Gastrocnemius medialis (tissue), 4 donors: Measurements from ENCODE around the gene NXT1. TPM values are rescaled to one million over a fixed set of nuclear protein-coding genes. Genes with fewer than 3 reads are reported as not detected.

Source experiments
- ATAC-seq, 2 donors: fragments of 150-250 bp; one replicate each; pipeline ENCODE4 v1.9.1; 2016
- DNase-seq, 2 donors: peaks; one replicate each; pipeline ENCODE4 v3.0.0-alpha.2; 2019
- H3K27ac ChIP-seq, 4 donors: fragments of 200-600 bp; sonication (generic); 1 replicate in 1 of 4; 2 replicates in 3 of 4; pipeline ENCODE4 v1.5.1; 2016 to 2018; ENCODE audit warnings: mild to moderate bottlenecking in 2 of 4, moderate library complexity in 1 of 4
- H3K27me3 ChIP-seq, 3 donors: fragments of 200-600 bp; sonication (generic) in 2 of 3; 1 replicate in 1 of 3; 2 replicates in 2 of 3; pipeline versions ENCODE4 v1.5.1 to v1.6.0; 2016 to 2019; ENCODE audit warnings: mild to moderate bottlenecking in 1 of 3, moderate library complexity in 1 of 3
- H3K36me3 ChIP-seq, 2 donors: fragments of 200-600 bp; sonication (generic) in 1 of 2; one replicate each; pipeline ENCODE4 v1.5.1; 2017 to 2018
- H3K4me1 ChIP-seq, 2 donors: fragments of 200-600 bp; sonication (generic) in 1 of 2; one replicate each; pipeline ENCODE4 v1.5.1; 2016 to 2017; ENCODE audit warnings: mild to moderate bottlenecking in 2 of 2
- H3K4me3 ChIP-seq, 4 donors: fragments of 200-600 bp; sonication (generic) in 3 of 4; 1 replicate in 1 of 4; 2 replicates in 3 of 4; pipeline ENCODE4 v1.5.1; 2016 to 2019; ENCODE audit warnings: mild to moderate bottlenecking in 2 of 4
- H3K9me3 ChIP-seq, 3 donors: fragments of 200-600 bp; sonication (generic) in 2 of 3; 1 replicate in 1 of 3; 2 replicates in 2 of 3; pipeline ENCODE4 v1.5.1; 2016 to 2019
- POLR2A ChIP-seq, 2 donors: fragments of 450-650 bp; IDR thresholded peaks; one replicate each; pipeline ENCODE4 v1.6.1; 2017; ENCODE audit warnings: antibody characterized with exemption in 2 of 2, mild to moderate bottlenecking in 2 of 2, moderate library complexity in 2 of 2
- in situ Hi-C, 4 donors: fragments of 200-750 bp; cut with MboI; loops; one replicate each; pipeline versions ENCODE4 v1.15.0 to v1.8.0; 2017; ENCODE audit warnings: low sequenced_read_pairs in 4 of 4
- intact Hi-C: fragments of 100-400 bp; cut with DNase I; formaldehyde crosslinking; loops from one replicate; pipeline ENCODE4 v1.15.1; 2023; ENCODE audit warnings: low total_unique reads
- total RNA-seq, 4 donors: library from RNA; depleted of rRNA; stranded (reverse); fragments of >200 nt; gene quantifications; one replicate each; pipeline versions ENCODE4 v1.1.0 to v1.2.3, GENCODE V29; 2016
- TF ChIP-seq, protein P1 (sequence below), 5 experiments: fragments of 450-650 bp in 3 of 5; fragments of 200-600 bp in 2 of 5; sonication (generic) in 2 of 5; IDR thresholded peaks in 4 of 5; conservative IDR thresholded peaks in 1 of 5; 1 replicate in 4 of 5; 2 replicates in 1 of 5; pipeline ENCODE4 v1.5.1; 2016 to 2019; ENCODE audit warnings: antibody characterized with exemption in 5 of 5, mild to moderate bottlenecking in 3 of 5, moderate library complexity in 3 of 5

The NXT1 gene
- total RNA-seq, 4 donors from 2014 or later = 15.2 to 17.9 (median 15.9) TPM

DNA sequence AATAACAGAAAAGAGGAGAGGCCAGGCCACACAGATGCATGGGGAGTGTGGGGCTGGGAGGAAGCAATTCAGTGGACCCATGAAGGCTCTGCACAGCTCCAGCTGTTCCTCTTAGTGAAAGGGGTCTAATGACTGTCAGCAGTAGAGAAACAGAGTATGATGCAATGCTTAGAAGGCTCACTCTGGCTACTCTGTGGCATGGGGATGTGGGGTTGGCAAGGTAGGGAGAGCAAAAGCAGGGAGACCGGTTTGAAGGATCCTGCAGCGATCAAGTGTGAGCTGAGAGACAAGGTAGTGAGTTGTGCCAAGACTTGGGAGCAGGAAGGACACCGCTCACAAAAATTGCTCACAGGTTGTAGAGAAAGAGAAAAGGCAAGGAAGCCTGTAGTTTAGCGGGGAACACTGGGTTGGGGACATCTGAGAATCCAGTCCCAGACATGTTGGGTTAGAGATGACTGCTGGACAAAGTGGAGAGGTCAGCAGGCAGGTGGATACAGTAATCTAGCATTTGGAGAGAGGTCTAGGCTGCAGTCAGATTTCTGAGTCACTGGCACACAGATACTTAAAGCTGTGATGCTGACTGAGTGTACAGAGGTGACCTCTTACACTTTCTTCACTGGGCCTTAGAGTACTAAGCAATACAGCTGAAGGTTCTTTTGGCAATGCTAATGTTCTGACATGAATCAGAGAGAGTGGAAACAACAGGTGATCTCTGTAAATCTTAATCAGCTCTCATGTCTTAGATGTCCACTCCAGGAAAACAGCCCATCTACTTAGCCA, 43.6 kb downstream of the NXT1 start:
- in situ Hi-C loops (no loop called here), intact Hi-C loops (no loop called here)
- TF ChIP-seq, protein P1, sequence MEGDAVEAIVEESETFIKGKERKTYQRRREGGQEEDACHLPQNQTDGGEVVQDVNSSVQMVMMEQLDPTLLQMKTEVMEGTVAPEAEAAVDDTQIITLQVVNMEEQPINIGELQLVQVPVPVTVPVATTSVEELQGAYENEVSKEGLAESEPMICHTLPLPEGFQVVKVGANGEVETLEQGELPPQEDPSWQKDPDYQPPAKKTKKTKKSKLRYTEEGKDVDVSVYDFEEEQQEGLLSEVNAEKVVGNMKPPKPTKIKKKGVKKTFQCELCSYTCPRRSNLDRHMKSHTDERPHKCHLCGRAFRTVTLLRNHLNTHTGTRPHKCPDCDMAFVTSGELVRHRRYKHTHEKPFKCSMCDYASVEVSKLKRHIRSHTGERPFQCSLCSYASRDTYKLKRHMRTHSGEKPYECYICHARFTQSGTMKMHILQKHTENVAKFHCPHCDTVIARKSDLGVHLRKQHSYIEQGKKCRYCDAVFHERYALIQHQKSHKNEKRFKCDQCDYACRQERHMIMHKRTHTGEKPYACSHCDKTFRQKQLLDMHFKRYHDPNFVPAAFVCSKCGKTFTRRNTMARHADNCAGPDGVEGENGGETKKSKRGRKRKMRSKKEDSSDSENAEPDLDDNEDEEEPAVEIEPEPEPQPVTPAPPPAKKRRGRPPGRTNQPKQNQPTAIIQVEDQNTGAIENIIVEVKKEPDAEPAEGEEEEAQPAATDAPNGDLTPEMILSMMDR (IDR thresholded peaks at IDR 0.05 in 4 of 5, conservative IDR thresholded peaks at IDR 0.05 in 1 of 5) = no peak
- TF ChIP-seq POLR2A (IDR thresholded peaks at IDR 0.05) = no peak
- Histone ChIP-seq H3K4me1 (peaks cover 31 to 37% of the 10 kb centered on the region in 2 donors), H3K36me3 (peaks cover 0 to 29% of the 10 kb centered on the region in 2 donors), H3K27ac (peak overlapping the region; percentile 74 to 85 (median 78)), H3K9me3 (no peaks in the 10 kb centered on the region), H3K27me3 (no peaks in the 10 kb centered on the region), H3K4me3 (no peak overlapping the region)
- ATAC-seq (peak; percentile 97 to 98), DNase-seq (peak; percentile 28 to 59)

DNA sequence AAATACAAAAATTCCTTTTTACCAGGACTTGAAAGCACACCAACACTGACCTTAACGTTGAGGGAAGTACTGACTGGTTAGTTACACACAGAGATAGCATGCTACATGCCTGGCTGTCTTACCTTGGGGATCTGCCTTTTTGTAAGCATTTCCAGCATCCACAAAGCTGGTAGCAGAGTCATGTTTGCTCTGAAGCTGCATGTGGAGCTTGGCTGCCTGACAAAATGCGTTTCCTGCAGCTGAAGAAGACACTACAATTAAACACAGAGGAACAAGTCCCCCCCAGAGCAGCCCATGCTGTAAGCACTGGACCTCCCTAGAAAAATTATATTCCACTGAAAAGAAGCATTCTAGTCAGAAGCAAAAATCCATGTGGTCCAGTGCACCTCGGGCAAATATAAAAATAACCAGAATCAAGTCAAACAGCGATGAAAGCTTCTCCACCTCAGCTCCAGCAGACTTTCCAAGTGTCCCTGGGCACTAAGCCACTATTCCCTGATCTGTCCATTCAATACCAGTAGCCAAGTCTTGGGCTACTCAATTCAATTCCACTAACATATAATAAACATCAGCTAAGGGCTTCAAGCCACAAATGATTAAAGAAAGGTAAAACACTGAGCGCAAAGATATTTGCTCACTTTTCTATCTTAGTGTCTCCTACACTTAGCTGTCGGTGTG, 46.5 kb downstream of the NXT1 start:
- no peak for ATAC-seq
- intact Hi-C loops = no loop called here
- H3K4me3 ChIP-seq = no peak overlapping the region
- peaks cover 48 to 49% of the 10 kb centered on the region in 2 donors for H3K4me1 ChIP-seq
- no peaks in the 10 kb centered on the region for H3K9me3 ChIP-seq
- no peak for TF ChIP-seq POLR2A (IDR thresholded peaks at IDR 0.05)
- TF ChIP-seq, protein P1 (IDR thresholded peaks at IDR 0.05 in 4 of 5, conservative IDR thresholded peaks at IDR 0.05 in 1 of 5) = no peak
- DNase-seq = no peak
- in situ Hi-C loops = no loop called here
- H3K36me3 ChIP-seq = peaks cover 0 to 22% of the 10 kb centered on the region in 2 donors
- H3K27ac ChIP-seq = no peak overlapping the region
- H3K27me3 ChIP-seq = no peaks in the 10 kb centered on the region

DNA sequence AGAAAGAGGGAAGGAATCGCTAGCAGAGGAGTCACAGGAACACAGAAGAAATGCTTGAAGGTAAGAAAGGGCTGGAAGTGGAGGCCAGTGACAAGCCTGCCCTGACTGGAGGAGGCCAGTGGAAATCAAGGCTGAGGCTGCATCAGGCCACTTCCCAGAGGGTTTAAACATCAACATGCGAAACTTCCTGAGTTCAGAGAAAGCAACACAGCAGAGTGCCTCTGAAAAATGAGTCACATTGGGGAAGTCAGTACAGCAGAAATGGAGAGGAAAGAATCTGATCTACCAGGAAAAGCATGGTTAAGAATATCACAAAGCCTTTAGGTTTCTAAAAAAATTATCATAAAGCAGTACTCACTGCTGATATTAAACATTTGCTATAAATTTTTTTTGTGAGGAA, 47.4 kb downstream of the NXT1 start:
- H3K27me3 ChIP-seq = no peaks in the 10 kb centered on the region
- ATAC-seq (no peak), DNase-seq (no peak)
- in situ Hi-C loops = no loop called here
- intact Hi-C loops = no loop called here
- TF ChIP-seq POLR2A (IDR thresholded peaks at IDR 0.05) = no peak
- TF ChIP-seq, protein P1 (IDR thresholded peaks at IDR 0.05 in 4 of 5, conservative IDR thresholded peaks at IDR 0.05 in 1 of 5) = no peak
- H3K27ac ChIP-seq = no peak overlapping the region
- peaks cover 0 to 13% of the 10 kb centered on the region in 2 donors for H3K36me3 ChIP-seq
- peaks cover 48 to 49% of the 10 kb centered on the region in 2 donors for H3K4me1 ChIP-seq
- no peak overlapping the region for H3K4me3 ChIP-seq
- no peaks in the 10 kb centered on the region for H3K9me3 ChIP-seq

DNA sequence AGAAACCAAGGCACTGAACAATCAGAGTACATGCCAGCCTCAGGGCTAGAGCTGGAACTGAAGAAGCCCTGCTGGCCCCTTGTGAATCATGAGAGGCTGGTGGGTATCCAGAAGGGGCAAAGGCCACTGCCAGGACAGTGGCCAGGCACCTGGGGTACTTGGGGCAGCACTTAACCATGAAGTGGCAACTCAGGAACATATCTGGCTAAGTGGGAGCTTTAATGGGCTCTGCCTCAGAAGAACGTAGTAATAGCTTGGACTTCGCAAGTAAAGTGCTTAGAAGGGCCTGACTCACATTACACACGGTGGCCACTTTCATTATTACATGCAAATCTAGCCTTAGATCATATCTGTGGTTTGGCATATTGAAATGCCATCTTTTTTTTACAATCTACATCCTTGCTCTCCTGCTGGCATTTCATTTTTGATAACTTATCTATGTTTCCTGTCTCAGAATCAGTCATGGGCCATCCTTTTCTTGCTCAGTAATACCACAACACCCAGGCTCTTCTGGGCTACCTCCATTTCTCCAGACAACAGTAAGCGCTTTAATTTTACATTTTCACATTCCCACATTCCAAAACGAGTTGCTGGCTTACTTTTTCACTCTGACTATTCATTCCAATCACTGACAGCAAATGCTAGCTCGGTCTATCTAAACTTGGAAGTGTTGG, 49.1 kb downstream of the NXT1 start:
- H3K9me3 ChIP-seq = no peaks in the 10 kb centered on the region
- peaks cover 0 to 9% of the 10 kb centered on the region in 2 donors for H3K36me3 ChIP-seq
- TF ChIP-seq, protein P1 (IDR thresholded peaks at IDR 0.05 in 4 of 5, conservative IDR thresholded peaks at IDR 0.05 in 1 of 5) = no peak
- no peak for TF ChIP-seq POLR2A (IDR thresholded peaks at IDR 0.05)
- ATAC-seq = no peak
- no peak overlapping the region for H3K4me3 ChIP-seq
- in situ Hi-C loops = loop anchor here in 1 of 4 donors (25.0 kb wide), 1 partner anchor 213 kb away; the partner anchor contains the start of gene CST9
- peaks cover 43 to 56% of the 10 kb centered on the region in 2 donors for H3K4me1 ChIP-seq
- no peak for DNase-seq
- H3K27me3 ChIP-seq = no peaks in the 10 kb centered on the region
- intact Hi-C loops = no loop called here
- H3K27ac ChIP-seq = peak overlapping the region in 1 of 4 donors; percentile 53
